ENCODE measurements around the gene DMRT1.

DNA sequence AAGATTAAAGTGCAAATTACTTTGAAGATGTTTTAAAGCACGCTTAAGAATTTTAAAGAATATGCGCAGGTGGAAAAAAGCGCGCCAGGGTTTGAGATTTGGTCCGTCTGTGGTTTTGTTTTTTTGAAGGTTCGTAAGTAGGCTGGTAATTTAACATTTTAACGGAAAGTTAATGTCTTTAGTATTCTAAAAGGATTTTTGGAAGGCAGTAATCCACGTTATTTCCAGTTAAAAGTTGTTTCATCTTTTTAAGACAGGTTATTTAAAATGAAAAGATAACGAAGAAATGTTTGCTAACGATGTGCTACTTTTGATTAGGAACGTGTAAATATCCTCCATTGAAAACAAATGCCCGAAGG is 1.9 kb downstream of the DMRT1 start:
- TF ChIP-seq, protein P1, sequence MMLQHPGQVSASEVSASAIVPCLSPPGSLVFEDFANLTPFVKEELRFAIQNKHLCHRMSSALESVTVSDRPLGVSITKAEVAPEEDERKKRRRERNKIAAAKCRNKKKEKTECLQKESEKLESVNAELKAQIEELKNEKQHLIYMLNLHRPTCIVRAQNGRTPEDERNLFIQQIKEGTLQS (CRISPR knock-in tag; conservative IDR thresholded peaks at IDR 0.05) = no peak
- TF ChIP-seq, protein P2, sequence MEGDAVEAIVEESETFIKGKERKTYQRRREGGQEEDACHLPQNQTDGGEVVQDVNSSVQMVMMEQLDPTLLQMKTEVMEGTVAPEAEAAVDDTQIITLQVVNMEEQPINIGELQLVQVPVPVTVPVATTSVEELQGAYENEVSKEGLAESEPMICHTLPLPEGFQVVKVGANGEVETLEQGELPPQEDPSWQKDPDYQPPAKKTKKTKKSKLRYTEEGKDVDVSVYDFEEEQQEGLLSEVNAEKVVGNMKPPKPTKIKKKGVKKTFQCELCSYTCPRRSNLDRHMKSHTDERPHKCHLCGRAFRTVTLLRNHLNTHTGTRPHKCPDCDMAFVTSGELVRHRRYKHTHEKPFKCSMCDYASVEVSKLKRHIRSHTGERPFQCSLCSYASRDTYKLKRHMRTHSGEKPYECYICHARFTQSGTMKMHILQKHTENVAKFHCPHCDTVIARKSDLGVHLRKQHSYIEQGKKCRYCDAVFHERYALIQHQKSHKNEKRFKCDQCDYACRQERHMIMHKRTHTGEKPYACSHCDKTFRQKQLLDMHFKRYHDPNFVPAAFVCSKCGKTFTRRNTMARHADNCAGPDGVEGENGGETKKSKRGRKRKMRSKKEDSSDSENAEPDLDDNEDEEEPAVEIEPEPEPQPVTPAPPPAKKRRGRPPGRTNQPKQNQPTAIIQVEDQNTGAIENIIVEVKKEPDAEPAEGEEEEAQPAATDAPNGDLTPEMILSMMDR (IDR thresholded peaks at IDR 0.05) = no peak
- TF ChIP-seq, protein P3, sequence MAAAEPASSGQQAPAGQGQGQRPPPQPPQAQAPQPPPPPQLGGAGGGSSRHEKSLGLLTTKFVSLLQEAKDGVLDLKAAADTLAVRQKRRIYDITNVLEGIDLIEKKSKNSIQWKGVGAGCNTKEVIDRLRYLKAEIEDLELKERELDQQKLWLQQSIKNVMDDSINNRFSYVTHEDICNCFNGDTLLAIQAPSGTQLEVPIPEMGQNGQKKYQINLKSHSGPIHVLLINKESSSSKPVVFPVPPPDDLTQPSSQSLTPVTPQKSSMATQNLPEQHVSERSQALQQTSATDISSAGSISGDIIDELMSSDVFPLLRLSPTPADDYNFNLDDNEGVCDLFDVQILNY (CRISPR knock-in tag; IDR thresholded peaks at IDR 0.05) = no peak
- TF ChIP-seq, protein P4, sequence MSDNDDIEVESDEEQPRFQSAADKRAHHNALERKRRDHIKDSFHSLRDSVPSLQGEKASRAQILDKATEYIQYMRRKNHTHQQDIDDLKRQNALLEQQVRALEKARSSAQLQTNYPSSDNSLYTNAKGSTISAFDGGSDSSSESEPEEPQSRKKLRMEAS (CRISPR knock-in tag; IDR thresholded peaks at IDR 0.05) = no peak
- TF ChIP-seq TP53 (CRISPR knock-in tag; IDR thresholded peaks at IDR 0.05) (no peak), SP1 (CRISPR knock-in tag; conservative IDR thresholded peaks at IDR 0.05) (no peak), JUN (CRISPR knock-in tag; IDR thresholded peaks at IDR 0.05) (no peak), ESRRA (CRISPR knock-in tag; IDR thresholded peaks at IDR 0.05; ENCODE audit: borderline replicate concordance) (no peak), CREB1 (CRISPR knock-in tag; IDR thresholded peaks at IDR 0.05) (no peak)
- TF ChIP-seq, protein P5, sequence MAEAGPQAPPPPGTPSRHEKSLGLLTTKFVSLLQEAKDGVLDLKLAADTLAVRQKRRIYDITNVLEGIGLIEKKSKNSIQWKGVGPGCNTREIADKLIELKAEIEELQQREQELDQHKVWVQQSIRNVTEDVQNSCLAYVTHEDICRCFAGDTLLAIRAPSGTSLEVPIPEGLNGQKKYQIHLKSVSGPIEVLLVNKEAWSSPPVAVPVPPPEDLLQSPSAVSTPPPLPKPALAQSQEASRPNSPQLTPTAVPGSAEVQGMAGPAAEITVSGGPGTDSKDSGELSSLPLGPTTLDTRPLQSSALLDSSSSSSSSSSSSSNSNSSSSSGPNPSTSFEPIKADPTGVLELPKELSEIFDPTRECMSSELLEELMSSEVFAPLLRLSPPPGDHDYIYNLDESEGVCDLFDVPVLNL (CRISPR knock-in tag; IDR thresholded peaks at IDR 0.05; ENCODE audit: borderline replicate concordance, low read depth) = no peak
- TF ChIP-seq, protein P6, sequence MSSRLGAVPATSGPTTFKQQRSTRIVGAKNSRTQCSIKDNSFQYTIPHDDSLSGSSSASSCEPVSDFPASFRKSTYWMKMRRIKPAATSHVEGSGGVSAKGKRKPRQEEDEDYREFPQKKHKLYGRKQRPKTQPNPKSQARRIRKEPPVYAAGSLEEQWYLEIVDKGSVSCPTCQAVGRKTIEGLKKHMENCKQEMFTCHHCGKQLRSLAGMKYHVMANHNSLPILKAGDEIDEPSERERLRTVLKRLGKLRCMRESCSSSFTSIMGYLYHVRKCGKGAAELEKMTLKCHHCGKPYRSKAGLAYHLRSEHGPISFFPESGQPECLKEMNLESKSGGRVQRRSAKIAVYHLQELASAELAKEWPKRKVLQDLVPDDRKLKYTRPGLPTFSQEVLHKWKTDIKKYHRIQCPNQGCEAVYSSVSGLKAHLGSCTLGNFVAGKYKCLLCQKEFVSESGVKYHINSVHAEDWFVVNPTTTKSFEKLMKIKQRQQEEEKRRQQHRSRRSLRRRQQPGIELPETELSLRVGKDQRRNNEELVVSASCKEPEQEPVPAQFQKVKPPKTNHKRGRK (CRISPR knock-in tag; IDR thresholded peaks at IDR 0.05; ENCODE audit: borderline replicate concordance) = no peak
- TF ChIP-seq, protein P7, sequence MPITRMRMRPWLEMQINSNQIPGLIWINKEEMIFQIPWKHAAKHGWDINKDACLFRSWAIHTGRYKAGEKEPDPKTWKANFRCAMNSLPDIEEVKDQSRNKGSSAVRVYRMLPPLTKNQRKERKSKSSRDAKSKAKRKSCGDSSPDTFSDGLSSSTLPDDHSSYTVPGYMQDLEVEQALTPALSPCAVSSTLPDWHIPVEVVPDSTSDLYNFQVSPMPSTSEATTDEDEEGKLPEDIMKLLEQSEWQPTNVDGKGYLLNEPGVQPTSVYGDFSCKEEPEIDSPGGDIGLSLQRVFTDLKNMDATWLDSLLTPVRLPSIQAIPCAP (CRISPR knock-in tag; IDR thresholded peaks at IDR 0.05) = no peak
